GM18868 (cell line): Measurements from ENCODE around the gene HAUS7.

Experiments
- ATAC-seq: cut with Tn5 transposase; IDR thresholded peaks from one replicate; pipeline ENCODE4 v1.9.1; 2021; ENCODE audit warnings: mild to moderate bottlenecking, moderate library complexity; ENCODE audit not compliant: unreplicated experiment

The HAUS7 gene

GRCh38 chrX:153499876-153500275 is 29.5 kb upstream of the HAUS7 start:
- ATAC-seq = no peak

- no peak for ATAC-seq
Measured at GRCh38 chrX:153499341-153499740, 29.0 kb upstream of the HAUS7 start.

- no peak for ATAC-seq
Measured at GRCh38 chrX:153498453-153498852, 28.1 kb upstream of the HAUS7 start.

GRCh38 chrX:153496590-153496959 is 26.2 kb upstream of the HAUS7 start:
- no peak for ATAC-seq

- ATAC-seq = no peak
Measured at GRCh38 chrX:153495903-153496589, 25.7 kb upstream of the HAUS7 start.

GRCh38 chrX:153495362-153495751 is 25.0 kb upstream of the HAUS7 start:
- ATAC-seq = no peak

GRCh38 chrX:153494541-153495361 is 24.4 kb upstream of the HAUS7 start, which contains the start of gene BGN:
Gene BGN (plus strand): TSS chrX:153494980. CDS start chrX:153504632, 9,652 bp downstream.
- ATAC-seq = no peak

GRCh38 chrX:153494061-153494460 is 23.7 kb upstream of the HAUS7 start:
- ATAC-seq = no peak

- ATAC-seq = no peak
Measured at GRCh38 chrX:153493085-153493484, 22.7 kb upstream of the HAUS7 start.

- no peak for ATAC-seq
Measured at GRCh38 chrX:153492543-153492942, 22.2 kb upstream of the HAUS7 start.

GRCh38 chrX:153491918-153492317 is 21.5 kb upstream of the HAUS7 start:
- ATAC-seq = no peak

- ATAC-seq = no peak
Measured at GRCh38 chrX:153491351-153491914, 21.1 kb upstream of the HAUS7 start.

- ATAC-seq = no peak
Measured at GRCh38 chrX:153490217-153490930, 20.0 kb upstream of the HAUS7 start.

GRCh38 chrX:153488231-153488914 is 18.0 kb upstream of the HAUS7 start:
- ATAC-seq = no peak

- ATAC-seq = no peak
Measured at GRCh38 chrX:153487590-153488071, 17.3 kb upstream of the HAUS7 start.

GRCh38 chrX:153486171-153486570 is 15.8 kb upstream of the HAUS7 start:
- no peak for ATAC-seq

GRCh38 chrX:153485396-153486080 is 15.2 kb upstream of the HAUS7 start:
- no peak for ATAC-seq

- ATAC-seq = no peak
Measured at GRCh38 chrX:153482376-153483015, 12.1 kb upstream of the HAUS7 start.

- no peak for ATAC-seq
Measured at GRCh38 chrX:153481043-153481442, 10.7 kb upstream of the HAUS7 start.

GRCh38 chrX:153478746-153479145 is 8.4 kb upstream of the HAUS7 start:
- no peak for ATAC-seq
